ENCODE measurements around the gene BCAN.

BCAN gene

DNA sequence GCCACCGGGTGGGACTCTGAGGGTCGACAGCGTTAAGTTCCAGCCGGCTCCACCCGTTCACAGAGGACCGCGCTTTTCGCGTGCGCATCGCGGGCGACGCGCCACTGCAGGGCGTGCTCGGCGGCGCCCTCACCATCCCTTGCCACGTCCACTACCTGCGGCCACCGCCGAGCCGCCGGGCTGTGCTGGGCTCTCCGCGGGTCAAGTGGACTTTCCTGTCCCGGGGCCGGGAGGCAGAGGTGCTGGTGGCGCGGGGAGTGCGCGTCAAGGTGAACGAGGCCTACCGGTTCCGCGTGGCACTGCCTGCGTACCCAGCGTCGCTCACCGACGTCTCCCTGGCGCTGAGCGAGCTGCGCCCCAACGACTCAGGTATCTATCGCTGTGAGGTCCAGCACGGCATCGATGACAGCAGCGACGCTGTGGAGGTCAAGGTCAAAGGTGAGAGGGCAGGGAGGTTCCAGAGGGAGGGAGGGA lies 4.9 kb downstream of the BCAN start:
- Histone ChIP-seq H3K4me1 (ENCODE audit: control insufficient read depth, insufficient read depth, low read length) (peaks cover 7% of the 10 kb centered on the region; the same call in 1 of the 2 replicates), H3K27ac (ENCODE audit: low read depth, low read length) (no peak overlapping the region), H3K36me3 (ENCODE audit: control insufficient read depth, insufficient read depth, low read length) (no peaks in the 10 kb centered on the region), H3K9ac (ENCODE audit: low read length) (no peak overlapping the region), H3K9me3 (ENCODE audit: control insufficient read depth, insufficient read depth, low read depth, low read length) (no peaks in the 10 kb centered on the region), H3K4me3 (ENCODE audit: low read depth, low read length) (no peak overlapping the region), H3K27me3 (ENCODE audit: control insufficient read depth, insufficient read depth, low read length) (peaks cover 98% of the 10 kb centered on the region)

DNA sequence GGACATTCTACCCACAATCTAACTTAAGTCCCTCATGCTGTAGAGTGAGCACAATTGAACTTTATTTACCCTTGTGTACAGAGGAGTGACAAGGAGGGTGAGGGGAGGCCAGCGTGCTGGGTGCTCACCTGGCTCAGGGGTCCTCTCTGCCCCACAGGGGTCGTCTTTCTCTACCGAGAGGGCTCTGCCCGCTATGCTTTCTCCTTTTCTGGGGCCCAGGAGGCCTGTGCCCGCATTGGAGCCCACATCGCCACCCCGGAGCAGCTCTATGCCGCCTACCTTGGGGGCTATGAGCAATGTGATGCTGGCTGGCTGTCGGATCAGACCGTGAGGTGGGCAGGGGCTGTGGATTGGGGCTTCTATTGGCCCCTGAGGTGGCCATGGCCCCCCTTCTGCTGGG lies 5.4 kb downstream of the BCAN start:
- Histone ChIP-seq H3K4me1 (ENCODE audit: control insufficient read depth, insufficient read depth, low read length) (peaks cover 7% of the 10 kb centered on the region; the same call in 1 of the 2 replicates), H3K36me3 (ENCODE audit: control insufficient read depth, insufficient read depth, low read length) (no peaks in the 10 kb centered on the region), H3K27ac (ENCODE audit: low read depth, low read length) (no peak overlapping the region), H3K9me3 (ENCODE audit: control insufficient read depth, insufficient read depth, low read depth, low read length) (no peaks in the 10 kb centered on the region), H3K9ac (ENCODE audit: low read length) (no peak overlapping the region), H3K27me3 (ENCODE audit: control insufficient read depth, insufficient read depth, low read length) (peaks cover 99% of the 10 kb centered on the region), H3K4me3 (ENCODE audit: low read depth, low read length) (no peak overlapping the region)

DNA sequence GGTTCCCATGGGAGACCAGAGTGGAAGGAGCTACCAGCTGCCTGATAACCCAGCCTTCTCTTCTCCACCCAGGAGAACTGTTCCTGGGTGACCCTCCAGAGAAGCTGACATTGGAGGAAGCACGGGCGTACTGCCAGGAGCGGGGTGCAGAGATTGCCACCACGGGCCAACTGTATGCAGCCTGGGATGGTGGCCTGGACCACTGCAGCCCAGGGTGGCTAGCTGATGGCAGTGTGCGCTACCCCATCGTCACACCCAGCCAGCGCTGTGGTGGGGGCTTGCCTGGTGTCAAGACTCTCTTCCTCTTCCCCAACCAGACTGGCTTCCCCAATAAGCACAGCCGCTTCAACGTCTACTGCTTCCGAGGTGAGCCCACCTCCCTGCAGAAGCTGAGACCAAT lies 6.6 kb downstream of the BCAN start:
- Histone ChIP-seq H3K27me3 (ENCODE audit: control insufficient read depth, insufficient read depth, low read length) (peaks cover 97% of the 10 kb centered on the region), H3K9ac (ENCODE audit: low read length) (no peak overlapping the region), H3K27ac (ENCODE audit: low read depth, low read length) (no peak overlapping the region), H3K36me3 (ENCODE audit: control insufficient read depth, insufficient read depth, low read length) (no peaks in the 10 kb centered on the region), H3K4me1 (ENCODE audit: control insufficient read depth, insufficient read depth, low read length) (no peaks in the 10 kb centered on the region), H3K9me3 (ENCODE audit: control insufficient read depth, insufficient read depth, low read depth, low read length) (no peaks in the 10 kb centered on the region), H3K4me3 (ENCODE audit: low read depth, low read length) (no peak overlapping the region)

DNA sequence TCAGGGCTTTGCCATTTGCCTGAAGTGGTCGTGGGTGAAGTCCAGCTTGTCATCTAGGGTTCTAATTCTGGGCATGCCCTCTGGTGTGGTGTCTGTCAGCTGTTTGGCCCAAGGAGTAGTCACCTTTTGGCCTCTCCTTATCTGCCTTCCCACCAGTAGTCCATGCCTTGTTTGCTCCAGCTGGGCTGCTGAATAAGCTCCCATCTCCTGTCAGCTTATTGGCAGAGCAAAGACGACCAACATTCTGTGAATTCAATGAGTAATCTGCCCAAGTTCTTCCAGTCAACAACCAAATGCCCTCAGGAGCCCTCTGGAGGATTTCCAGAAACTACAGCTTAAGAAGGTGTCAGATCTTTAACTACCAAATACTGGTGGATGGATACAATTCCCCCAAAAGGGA lies 7.0 kb downstream of the BCAN start:
- Histone ChIP-seq H3K27me3 (ENCODE audit: control insufficient read depth, insufficient read depth, low read length) (peaks cover 97% of the 10 kb centered on the region), H3K36me3 (ENCODE audit: control insufficient read depth, insufficient read depth, low read length) (no peaks in the 10 kb centered on the region)

DNA sequence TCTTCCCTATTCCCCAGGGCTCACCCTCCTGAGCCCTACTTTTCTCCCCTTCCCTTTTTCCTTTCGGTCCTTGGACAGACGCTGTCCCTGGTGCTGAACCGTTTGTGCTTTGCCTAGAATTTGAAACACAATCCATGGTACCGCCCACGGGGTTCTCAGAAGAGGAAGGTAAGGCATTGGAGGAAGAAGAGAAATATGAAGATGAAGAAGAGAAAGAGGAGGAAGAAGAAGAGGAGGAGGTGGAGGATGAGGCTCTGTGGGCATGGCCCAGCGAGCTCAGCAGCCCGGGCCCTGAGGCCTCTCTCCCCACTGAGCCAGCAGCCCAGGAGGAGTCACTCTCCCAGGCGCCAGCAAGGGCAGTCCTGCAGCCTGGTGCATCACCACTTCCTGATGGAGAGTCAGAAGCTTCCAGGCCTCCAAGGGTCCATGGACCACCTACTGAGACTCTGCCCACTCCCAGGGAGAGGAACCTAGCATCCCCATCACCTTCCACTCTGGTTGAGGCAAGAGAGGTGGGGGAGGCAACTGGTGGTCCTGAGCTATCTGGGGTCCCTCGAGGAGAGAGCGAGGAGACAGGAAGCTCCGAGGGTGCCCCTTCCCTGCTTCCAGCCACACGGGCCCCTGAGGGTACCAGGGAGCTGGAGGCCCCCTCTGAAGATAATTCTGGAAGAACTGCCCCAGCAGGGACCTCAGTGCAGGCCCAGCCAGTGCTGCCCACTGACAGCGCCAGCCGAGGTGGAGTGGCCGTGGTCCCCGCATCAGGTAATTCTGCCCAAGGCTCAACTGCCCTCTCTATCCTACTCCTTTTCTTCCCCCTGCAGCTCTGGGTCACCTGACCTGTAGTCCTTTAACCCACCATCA lies 10.4 kb downstream of the BCAN start:
- H3K27me3 ChIP-seq (ENCODE audit: control insufficient read depth, insufficient read depth, low read length) = peaks cover 97% of the 10 kb centered on the region
- H3K4me1 ChIP-seq (ENCODE audit: control insufficient read depth, insufficient read depth, low read length) = peaks cover 8% of the 10 kb centered on the region; the same call in 1 of the 2 replicates
- no peak overlapping the region for H3K4me3 ChIP-seq (ENCODE audit: low read depth, low read length)
- no peaks in the 10 kb centered on the region for H3K36me3 ChIP-seq (ENCODE audit: control insufficient read depth, insufficient read depth, low read length)
- H3K27ac ChIP-seq (ENCODE audit: low read depth, low read length) = no peak overlapping the region
- no peak overlapping the region for H3K9ac ChIP-seq (ENCODE audit: low read length)
- no peaks in the 10 kb centered on the region for H3K9me3 ChIP-seq (ENCODE audit: control insufficient read depth, insufficient read depth, low read depth, low read length)

More for the DNA sequence above, 7.0 kb downstream of the BCAN start:
- Histone ChIP-seq H3K9ac (ENCODE audit: low read length) (no peak overlapping the region), H3K27ac (ENCODE audit: low read depth, low read length) (no peak overlapping the region), H3K4me3 (ENCODE audit: low read depth, low read length) (no peak overlapping the region), H3K4me1 (ENCODE audit: control insufficient read depth, insufficient read depth, low read length) (no peaks in the 10 kb centered on the region), H3K9me3 (ENCODE audit: control insufficient read depth, insufficient read depth, low read depth, low read length) (no peaks in the 10 kb centered on the region)

DNA sequence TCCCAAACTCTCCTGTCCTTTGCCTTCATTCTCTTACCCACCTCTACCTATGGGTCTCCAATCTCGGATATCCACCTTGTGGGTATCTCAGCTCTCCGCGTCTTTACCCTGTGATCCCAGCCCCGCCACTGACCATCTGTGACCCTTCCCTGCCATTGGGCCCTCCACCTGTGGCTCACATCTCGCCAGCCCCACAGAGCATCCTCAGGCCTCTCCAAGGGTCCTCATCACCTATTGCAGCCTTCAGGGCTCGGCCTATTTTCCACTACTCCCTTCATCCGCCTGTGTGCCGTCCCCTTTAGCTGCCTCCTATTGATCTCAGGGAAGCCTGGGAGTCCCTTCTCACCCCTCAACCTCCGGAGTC lies 11.1 kb downstream of the BCAN start:
- Histone ChIP-seq H3K27me3 (ENCODE audit: control insufficient read depth, insufficient read depth, low read length) (peaks cover 97% of the 10 kb centered on the region), H3K4me1 (ENCODE audit: control insufficient read depth, insufficient read depth, low read length) (peaks cover 8% of the 10 kb centered on the region; the same call in 1 of the 2 replicates), H3K4me3 (ENCODE audit: low read depth, low read length) (no peak overlapping the region), H3K9ac (ENCODE audit: low read length) (no peak overlapping the region), H3K27ac (ENCODE audit: low read depth, low read length) (no peak overlapping the region), H3K9me3 (ENCODE audit: control insufficient read depth, insufficient read depth, low read depth, low read length) (no peaks in the 10 kb centered on the region), H3K36me3 (ENCODE audit: control insufficient read depth, insufficient read depth, low read length) (no peaks in the 10 kb centered on the region)

DNA sequence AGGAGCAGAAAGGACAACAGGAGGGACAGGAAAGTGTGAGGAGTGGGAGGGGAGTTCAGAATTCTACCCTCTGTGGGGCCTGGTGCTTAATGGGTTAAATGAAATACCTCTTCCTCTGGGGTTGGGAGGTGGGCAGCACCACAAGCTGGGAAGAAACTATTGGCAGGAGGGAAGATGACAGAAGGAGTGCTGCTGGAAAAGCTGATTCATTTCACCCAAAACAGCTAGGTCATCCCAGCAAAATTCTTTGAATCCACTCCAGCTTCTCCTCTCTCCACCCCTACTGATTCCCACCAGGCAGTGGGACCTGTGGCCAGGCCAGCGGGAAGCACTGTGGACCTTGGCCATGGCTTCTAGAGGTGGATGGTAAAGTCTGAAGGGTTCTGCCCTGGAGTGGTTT lies 12.8 kb downstream of the BCAN start:
- H3K27ac ChIP-seq (ENCODE audit: low read depth, low read length) = no peak overlapping the region
- no peaks in the 10 kb centered on the region for H3K9me3 ChIP-seq (ENCODE audit: control insufficient read depth, insufficient read depth, low read depth, low read length)

DNA sequence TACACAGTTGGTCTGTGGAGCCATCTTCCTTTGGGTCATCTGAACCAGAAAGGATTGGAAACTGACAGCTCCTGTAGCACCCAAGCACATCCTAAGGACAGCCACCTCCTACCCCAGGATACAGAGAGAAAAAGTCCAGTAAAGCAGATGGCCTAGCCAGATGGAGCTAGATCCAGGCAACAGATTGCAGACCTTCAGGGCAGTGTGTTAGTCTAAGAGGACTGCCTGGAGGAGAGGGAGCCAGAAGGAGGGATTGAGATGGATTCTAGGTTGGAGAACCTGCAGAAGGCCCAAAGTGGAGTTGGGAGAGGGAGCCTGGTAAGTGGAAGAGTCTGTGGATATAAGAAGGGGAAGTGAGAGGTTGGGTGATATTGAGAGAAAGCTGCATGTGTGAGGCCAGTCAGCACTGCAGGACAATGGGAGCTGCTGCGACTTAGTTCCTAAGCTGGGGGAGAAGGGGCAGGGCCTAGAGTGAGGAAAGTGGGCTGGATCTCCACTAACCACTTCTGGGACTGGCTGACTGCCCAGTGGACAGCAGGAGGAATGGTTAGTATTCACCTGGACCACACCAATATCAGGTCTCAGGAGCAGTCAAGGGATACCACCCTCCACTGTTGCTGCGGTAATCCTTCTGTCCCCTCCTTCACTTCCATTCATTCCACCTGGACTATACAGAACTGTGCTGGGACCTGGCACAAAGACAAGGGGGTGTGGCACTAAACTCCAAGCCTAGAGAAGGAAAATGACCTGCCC lies 13.4 kb downstream of the BCAN start:
- Histone ChIP-seq H3K4me1 (ENCODE audit: control insufficient read depth, insufficient read depth, low read length) (peaks cover 14% of the 10 kb centered on the region), H3K27me3 (ENCODE audit: control insufficient read depth, insufficient read depth, low read length) (peaks cover 86% of the 10 kb centered on the region)

More for the DNA sequence above, 12.8 kb downstream of the BCAN start:
- Histone ChIP-seq H3K9ac (ENCODE audit: low read length) (no peak overlapping the region), H3K27me3 (ENCODE audit: control insufficient read depth, insufficient read depth, low read length) (peaks cover 92% of the 10 kb centered on the region), H3K36me3 (ENCODE audit: control insufficient read depth, insufficient read depth, low read length) (no peaks in the 10 kb centered on the region), H3K4me3 (ENCODE audit: low read depth, low read length) (no peak overlapping the region), H3K4me1 (ENCODE audit: control insufficient read depth, insufficient read depth, low read length) (peaks cover 10% of the 10 kb centered on the region)

DNA sequence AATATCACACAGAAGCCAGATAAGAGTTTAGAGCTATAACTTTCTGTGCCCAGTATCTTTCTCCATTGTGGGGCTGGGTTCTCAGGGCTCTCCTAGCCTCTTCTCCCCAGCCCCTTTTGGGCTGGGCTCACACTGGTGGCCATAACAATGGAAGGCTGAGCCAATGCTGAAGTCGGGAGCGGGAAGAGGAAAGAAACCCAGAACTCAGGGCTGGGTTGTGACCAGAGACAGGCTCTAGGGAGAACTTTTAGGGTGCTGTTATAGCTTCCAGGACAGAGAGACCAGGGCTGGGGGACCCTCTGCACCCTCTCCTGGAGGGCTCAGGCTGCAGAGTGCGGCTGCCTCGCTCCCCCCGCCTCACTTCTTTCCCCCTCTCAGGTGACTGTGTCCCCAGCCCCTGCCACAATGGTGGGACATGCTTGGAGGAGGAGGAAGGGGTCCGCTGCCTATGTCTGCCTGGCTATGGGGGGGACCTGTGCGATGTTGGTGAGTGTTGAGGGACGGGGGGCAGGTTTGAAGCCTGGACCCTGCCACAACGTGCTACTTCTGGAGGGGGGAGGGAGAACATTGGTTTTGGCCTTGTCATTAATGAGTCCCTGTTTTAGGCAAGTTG lies 14.1 kb downstream of the BCAN start:
- no peak overlapping the region for H3K4me3 ChIP-seq (ENCODE audit: low read depth, low read length)
- peaks cover 79% of the 10 kb centered on the region for H3K27me3 ChIP-seq (ENCODE audit: control insufficient read depth, insufficient read depth, low read length)
- H3K36me3 ChIP-seq (ENCODE audit: control insufficient read depth, insufficient read depth, low read length) = no peaks in the 10 kb centered on the region
- H3K27ac ChIP-seq (ENCODE audit: low read depth, low read length) = no peak overlapping the region
- H3K9ac ChIP-seq (ENCODE audit: low read length) = no peak overlapping the region
- H3K9me3 ChIP-seq (ENCODE audit: control insufficient read depth, insufficient read depth, low read depth, low read length) = no peaks in the 10 kb centered on the region
- H3K4me1 ChIP-seq (ENCODE audit: control insufficient read depth, insufficient read depth, low read length) = peaks cover 20% of the 10 kb centered on the region

More for the DNA sequence above, 13.4 kb downstream of the BCAN start:
- H3K9ac ChIP-seq (ENCODE audit: low read length) = no peak overlapping the region
- H3K9me3 ChIP-seq (ENCODE audit: control insufficient read depth, insufficient read depth, low read depth, low read length) = no peaks in the 10 kb centered on the region
- H3K27ac ChIP-seq (ENCODE audit: low read depth, low read length) = no peak overlapping the region
- no peak overlapping the region for H3K4me3 ChIP-seq (ENCODE audit: low read depth, low read length)
- no peaks in the 10 kb centered on the region for H3K36me3 ChIP-seq (ENCODE audit: control insufficient read depth, insufficient read depth, low read length)

DNA sequence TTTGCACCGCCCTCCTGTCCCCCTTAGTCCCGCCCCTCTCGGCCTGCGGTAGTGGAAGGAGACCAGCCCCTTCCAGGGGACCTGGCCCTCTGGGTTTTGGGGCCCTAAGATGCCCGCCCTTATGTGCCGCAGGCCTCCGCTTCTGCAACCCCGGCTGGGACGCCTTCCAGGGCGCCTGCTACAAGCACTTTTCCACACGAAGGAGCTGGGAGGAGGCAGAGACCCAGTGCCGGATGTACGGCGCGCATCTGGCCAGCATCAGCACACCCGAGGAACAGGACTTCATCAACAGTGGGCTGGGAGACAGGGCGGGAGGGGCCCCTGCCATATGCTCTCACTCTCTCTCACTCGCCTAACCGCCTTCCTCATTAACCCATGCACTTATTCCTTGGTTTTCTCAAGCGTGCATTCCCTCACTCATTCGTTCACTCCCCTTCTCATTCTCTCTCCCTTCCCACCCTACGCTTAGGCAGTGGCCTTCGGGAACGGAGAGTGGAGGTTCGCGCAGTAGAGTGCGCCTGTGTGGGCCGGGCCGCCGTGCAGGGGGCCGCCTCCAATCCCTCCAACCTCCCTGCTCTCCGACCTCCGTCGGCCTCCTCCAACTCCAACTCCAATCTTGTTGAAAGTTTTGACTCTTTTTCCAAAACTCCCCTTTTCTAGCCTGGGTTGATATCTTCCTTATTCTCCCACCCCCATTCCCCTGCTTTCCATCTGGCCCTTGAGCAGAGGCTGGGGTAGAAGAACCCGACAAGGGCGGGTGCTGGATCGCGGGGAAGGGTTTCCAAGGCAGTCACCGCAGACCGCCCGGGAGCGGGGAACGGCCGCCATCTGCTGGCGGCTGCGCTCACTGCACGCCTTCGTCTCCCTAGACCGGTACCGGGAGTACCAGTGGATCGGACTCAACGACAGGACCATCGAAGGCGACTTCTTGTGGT lies 15.2 kb downstream of the BCAN start:
- Histone ChIP-seq H3K4me1 (ENCODE audit: control insufficient read depth, insufficient read depth, low read length) (peaks cover 31% of the 10 kb centered on the region), H3K27ac (ENCODE audit: low read depth, low read length) (no peak overlapping the region), H3K36me3 (ENCODE audit: control insufficient read depth, insufficient read depth, low read length) (no peaks in the 10 kb centered on the region), H3K4me3 (ENCODE audit: low read depth, low read length) (peak overlapping the region; percentile 62), H3K9ac (ENCODE audit: low read length) (peak overlapping the region; percentile 39), H3K27me3 (ENCODE audit: control insufficient read depth, insufficient read depth, low read length) (peaks cover 68% of the 10 kb centered on the region), H3K9me3 (ENCODE audit: control insufficient read depth, insufficient read depth, low read depth, low read length) (no peaks in the 10 kb centered on the region)

Data from HUES6 (cell line).